Measurements from ENCODE around the gene LRRC10B.

The LRRC10B gene

GRCh38 chr11:61546663-61547062 lies 38.1 kb downstream of the LRRC10B start:
- no peak for DNase-seq (ENCODE audit: low read depth in 2 of 2)

- no peak for DNase-seq (ENCODE audit: low read depth in 2 of 2)
Measured at GRCh38 chr11:61547246-61547645, 38.7 kb downstream of the LRRC10B start.

- DNase-seq (ENCODE audit: low read depth in 2 of 2), result no peak
Measured at GRCh38 chr11:61549177-61549576, 40.6 kb downstream of the LRRC10B start.

- no peak for DNase-seq (ENCODE audit: low read depth in 2 of 2)
Measured at GRCh38 chr11:61549662-61550568, 41.4 kb downstream of the LRRC10B start.

- no peak for DNase-seq (ENCODE audit: low read depth in 2 of 2)
Measured at GRCh38 chr11:61550665-61551227, 42.2 kb downstream of the LRRC10B start.

- DNase-seq (ENCODE audit: low read depth in 2 of 2), result no peak
Measured at GRCh38 chr11:61551634-61552033, 43.1 kb downstream of the LRRC10B start.

GRCh38 chr11:61552108-61552635 lies 43.6 kb downstream of the LRRC10B start:
- no peak for DNase-seq (ENCODE audit: low read depth in 2 of 2)

GRCh38 chr11:61553373-61554171 lies 45.0 kb downstream of the LRRC10B start:
- DNase-seq (ENCODE audit: low read depth in 2 of 2), result no peak

GRCh38 chr11:61554172-61554988 lies 45.8 kb downstream of the LRRC10B start:
- DNase-seq (ENCODE audit: low read depth in 2 of 2), result peak; percentile 22 to 52

GRCh38 chr11:61555051-61555969 lies 46.8 kb downstream of the LRRC10B start:
- no peak for DNase-seq (ENCODE audit: low read depth in 2 of 2)

GRCh38 chr11:61555978-61556377 lies 47.4 kb downstream of the LRRC10B start:
- no peak for DNase-seq (ENCODE audit: low read depth in 2 of 2)

GRCh38 chr11:61556621-61557020 lies 48.1 kb downstream of the LRRC10B start:
- DNase-seq (ENCODE audit: low read depth in 2 of 2), result no peak

Measured in activated CD8-positive, alpha-beta memory T cell treated with anti-CD3 and anti-CD28 coated beads for 4 hours (primary cell).